ENCODE results near the gene TUNAR. TPM values are rescaled to one million over a fixed set of nuclear protein-coding genes. Genes with fewer than 3 reads are reported as not detected.
A peak's percentile ranks its signal among the peaks of the same experiment; 100 is the strongest.

TUNAR gene
- total RNA-seq, result not detected
- polyA plus RNA-seq, result not detected
- long read RNA-seq, donor 1, result 0 reads
- long read RNA-seq, donor 2, result 0 reads
- long read RNA-seq, donor 3, result 0 reads

GRCh38 chr14:95876761-95877538 lies at the start of gene TUNAR:
Gene TUNAR (plus strand): TSS chr14:95876832.
- H3K27ac ChIP-seq, result no peak within 1 kb of the TSS
- no peak for TF ChIP-seq CTCF (IDR thresholded peaks at IDR 0.05)
- intact Hi-C loops (cut with DNase I), result no loop called here
- H3K36me3 ChIP-seq, result no peaks in the 10 kb centered on the region
- DNase-seq (no peak), ATAC-seq (no peak)
- peaks cover 0 to 11% (median 0%) of the 10 kb centered on the region in 9 donors for H3K4me1 ChIP-seq
- 4% methylated on average over 60 to 66 of the region's 70 CpGs for WGBS, 2 donors
- peaks cover 19 to 99% (median 80%) of the 10 kb centered on the region in 7 donors for H3K27me3 ChIP-seq
- no peaks in the 10 kb centered on the region for H3K9me3 ChIP-seq
- H3K4me3 ChIP-seq, result peak within 1 kb of the TSS in 8 of 10 donors; percentile 3 to 38 (median 20)

GRCh38 chr14:95828649-95829265 lies 47.9 kb upstream of the TUNAR start:
- Histone ChIP-seq H3K27me3 (peaks cover 0 to 24% (median 11%) of the 10 kb centered on the region in 7 donors), H3K4me1 (no peaks in the 10 kb centered on the region), H3K36me3 (no peaks in the 10 kb centered on the region), H3K27ac (no peak overlapping the region), H3K4me3 (no peak overlapping the region), H3K9me3 (peaks cover 0 to 16% (median 0%) of the 10 kb centered on the region in 11 donors)
- no peak for TF ChIP-seq CTCF (IDR thresholded peaks at IDR 0.05)
- intact Hi-C loops (cut with DNase I), result no loop called here
- 72 to 77% methylated on average over 3 of the region's 3 CpGs for WGBS, 2 donors
- no peak for ATAC-seq
- no peak for DNase-seq

GRCh38 chr14:95829321-95829720 lies 47.3 kb upstream of the TUNAR start:
- TF ChIP-seq CTCF (IDR thresholded peaks at IDR 0.05), result no peak
- 70 to 82% methylated on average over 3 of the region's 3 CpGs for WGBS, 2 donors
- intact Hi-C loops (cut with DNase I), result no loop called here
- Histone ChIP-seq H3K27ac (no peak overlapping the region), H3K4me3 (no peak overlapping the region), H3K9me3 (peaks cover 0 to 13% (median 0%) of the 10 kb centered on the region in 11 donors), H3K36me3 (no peaks in the 10 kb centered on the region), H3K4me1 (no peaks in the 10 kb centered on the region), H3K27me3 (peaks cover 0 to 27% (median 13%) of the 10 kb centered on the region in 7 donors)
- ATAC-seq (no peak), DNase-seq (no peak)

- Histone ChIP-seq H3K27me3 (peaks cover 0 to 33% (median 13%) of the 10 kb centered on the region in 7 donors), H3K4me3 (no peak overlapping the region)
- WGBS, 2 donors, result 54 to 55% methylated on average over 3 of the region's 3 CpGs
Measured at GRCh38 chr14:95830386-95830785, 46.2 kb upstream of the TUNAR start.

More at GRCh38 chr14:95830386-95830785, 46.2 kb upstream of the TUNAR start:
- H3K4me1 ChIP-seq, result no peaks in the 10 kb centered on the region
- H3K27ac ChIP-seq, result no peak overlapping the region
- no peaks in the 10 kb centered on the region for H3K36me3 ChIP-seq
- intact Hi-C loops (cut with DNase I), result no loop called here
- ATAC-seq (no peak), DNase-seq (no peak)
- peaks cover 0 to 9% (median 0%) of the 10 kb centered on the region in 11 donors for H3K9me3 ChIP-seq
- no peak for TF ChIP-seq CTCF (IDR thresholded peaks at IDR 0.05)

Data from heart right ventricle (tissue), 16 donors.